WTC11 (cell line): ENCODE data around the gene THSD4. TPM values are rescaled to one million over a fixed set of nuclear protein-coding genes. Genes with fewer than 3 reads are reported as not detected.

ENCODE experiments used
- ATAC-seq: fragments of 200-7000 bp; cut with Tn5 transposase; 2 replicates; pipeline ENCODE4 v1.10.0; 2021; ENCODE audit warnings: mild to moderate bottlenecking, moderate library complexity
- CTCF ChIA-PET: fragments of 300-600 bp; sonication (Branson Sonifier 250); formaldehyde crosslinking; loops from one replicate; lab custom pipeline; 2021; ENCODE audit warnings: antibody characterized with exemption; lab: Charles Lee
- POLR2A ChIA-PET: fragments of 350-600 bp; sonication (Branson Sonifier 250); formaldehyde crosslinking; loops from one replicate; lab custom pipeline; 2021; ENCODE audit warnings: antibody characterized with exemption; lab: Charles Lee
- DNase-seq: peaks from one replicate; pipeline ENCODE4 v3.0.0; 2021; ENCODE audit warnings: low spot score
- H3K27ac Mint-ChIP-seq: 2 replicates; pipeline ENCODE4 v1.8.0; 2021; ENCODE audit warnings: mixed read lengths
- H3K27me3 Mint-ChIP-seq: 2 replicates; pipeline ENCODE4 v1.8.0; 2021; ENCODE audit warnings: low read depth, mild to moderate bottlenecking, moderate library complexity, mixed read lengths
- H3K36me3 Mint-ChIP-seq: 2 replicates; pipeline ENCODE4 v1.8.0; 2021; ENCODE audit warnings: mixed read lengths
- H3K4me1 Mint-ChIP-seq: 2 replicates; pipeline ENCODE4 v1.8.0; 2022; ENCODE audit warnings: mixed read lengths
- H3K4me3 Mint-ChIP-seq: 2 replicates; pipeline ENCODE4 v1.8.0; 2021; ENCODE audit warnings: mild to moderate bottlenecking, moderate library complexity, mixed read lengths
- H3K9me3 Mint-ChIP-seq: 2 replicates; pipeline ENCODE4 v1.8.0; 2021; ENCODE audit warnings: mixed read lengths
- AR ChIP-seq: fragments of 250-450 bp; sonication (Bioruptor Pico); IDR thresholded peaks from 2 replicates; pipeline ENCODE4 v1.9.0; 2021; ENCODE audit warnings: mild to moderate bottlenecking
- ATF6 ChIP-seq: sonication (generic); formaldehyde crosslinking; IDR thresholded peaks from 2 replicates; pipeline ENCODE4 v1.8.1; 2023; ENCODE audit warnings: mild to moderate bottlenecking, missing genetic modification reagents
- CDX4 ChIP-seq: fragments of 250-450 bp; sonication (Bioruptor Pico); IDR thresholded peaks from 2 replicates; pipeline ENCODE4 v1.9.0; 2021; ENCODE audit warnings: moderate library complexity, mild to moderate bottlenecking, inconsistent platforms, borderline replicate concordance
- ESRRA ChIP-seq: sonication (generic); formaldehyde crosslinking; IDR thresholded peaks from 2 replicates; pipeline ENCODE4 v1.8.1; 2022; ENCODE audit warnings: mild to moderate bottlenecking, missing genetic modification reagents, borderline replicate concordance
- FOXP1 ChIP-seq: sonication (generic); formaldehyde crosslinking; IDR thresholded peaks from 2 replicates; pipeline ENCODE4 v1.8.0; 2022; ENCODE audit warnings: missing genetic modification reagents, mild to moderate bottlenecking, moderate library complexity, borderline replicate concordance
- FOXP4 ChIP-seq: sonication (generic); formaldehyde crosslinking; IDR thresholded peaks from 2 replicates; pipeline ENCODE4 v1.8.0; 2022; ENCODE audit warnings: mild to moderate bottlenecking, missing genetic modification reagents
- MLX ChIP-seq: sonication (generic); formaldehyde crosslinking; IDR thresholded peaks from 2 replicates; pipeline ENCODE4 v1.8.1; 2023; ENCODE audit warnings: mild to moderate bottlenecking, missing genetic modification reagents, moderate library complexity
- MXD4 ChIP-seq: fragments of 250-450 bp; sonication (Bioruptor Pico); IDR thresholded peaks from 2 replicates; pipeline ENCODE4 v1.8.0; 2021; ENCODE audit warnings: mild to moderate bottlenecking, moderate library complexity, borderline replicate concordance
- NFATC4 ChIP-seq: fragments of 250-450 bp; sonication (Bioruptor Pico); IDR thresholded peaks from 2 replicates; pipeline ENCODE4 v1.9.0; 2021; ENCODE audit warnings: mild to moderate bottlenecking
- NFE2L1 ChIP-seq: sonication (generic); formaldehyde crosslinking; IDR thresholded peaks from 2 replicates; pipeline ENCODE4 v1.8.1; 2023; ENCODE audit warnings: missing genetic modification reagents
- NR3C1 ChIP-seq: sonication (generic); formaldehyde crosslinking; conservative IDR thresholded peaks from 2 replicates; pipeline ENCODE4 v1.8.1; 2023; ENCODE audit warnings: low read depth, mild to moderate bottlenecking, missing genetic modification reagents
- RELA ChIP-seq: sonication (generic); formaldehyde crosslinking; IDR thresholded peaks from 2 replicates; pipeline ENCODE4 v1.8.1; 2022; ENCODE audit warnings: missing genetic modification reagents, mild to moderate bottlenecking, borderline replicate concordance
- STAT6 ChIP-seq: sonication (generic); formaldehyde crosslinking; conservative IDR thresholded peaks from 2 replicates; pipeline ENCODE4 v1.8.1; 2023; ENCODE audit warnings: mild to moderate bottlenecking, low read depth, missing genetic modification reagents, moderate library complexity
- ZNF219 ChIP-seq: sonication (generic); formaldehyde crosslinking; IDR thresholded peaks from 2 replicates; pipeline ENCODE4 v1.8.0; 2023; ENCODE audit warnings: missing genetic modification reagents, mild to moderate bottlenecking, borderline replicate concordance
- ZNF317 ChIP-seq: sonication (generic); formaldehyde crosslinking; IDR thresholded peaks from 2 replicates; pipeline ENCODE4 v1.8.1; 2023; ENCODE audit warnings: low read depth, mild to moderate bottlenecking, moderate library complexity, missing genetic modification reagents, borderline replicate concordance
- ZNF396 ChIP-seq: fragments of 250-450 bp; sonication (Bioruptor Pico); IDR thresholded peaks from 2 replicates; pipeline ENCODE4 v1.8.0; 2021; ENCODE audit warnings: mild to moderate bottlenecking, moderate library complexity, borderline replicate concordance
- ZNF512 ChIP-seq: sonication (generic); formaldehyde crosslinking; IDR thresholded peaks from 2 replicates; pipeline ENCODE4 v1.8.1; 2022; ENCODE audit warnings: missing genetic modification reagents, borderline replicate concordance
- ZNF532 ChIP-seq: fragments of 250-450 bp; sonication (Bioruptor Pico); IDR thresholded peaks from 2 replicates; pipeline ENCODE4 v1.9.0; 2021; ENCODE audit warnings: mild to moderate bottlenecking, borderline replicate concordance
- total RNA-seq: library from RNA; stranded (reverse); gene quantifications from 3 replicates; pipeline ENCODE4 v1.2.3, GENCODE V29; 2021

The THSD4 gene
- total RNA-seq, 1 experiment from 2014 or later: 7.8 TPM

GRCh38 chr15:71568227-71568626 lies 453.0 kb downstream of the THSD4 start (continued):
- TF ChIP-seq AR: no peak
- TF ChIP-seq ZNF396 (CRISPR knock-in tag): no peak
- TF ChIP-seq RELA (CRISPR knock-in tag): no peak
- no peak for TF ChIP-seq FOXP4
- no peak for TF ChIP-seq MXD4
- TF ChIP-seq ZNF317 (CRISPR knock-in tag): no peak
- no peak for TF ChIP-seq ESRRA
- TF ChIP-seq ZNF219: no peak
- TF ChIP-seq STAT6 (CRISPR knock-in tag): no peak
- TF ChIP-seq ATF6: no peak
- TF ChIP-seq FOXP1 (CRISPR knock-in tag): no peak
- TF ChIP-seq, all 79 proteins: peak for 0

GRCh38 chr15:71570736-71571135 lies 455.5 kb downstream of the THSD4 start:
- CTCF ChIA-PET: interaction anchor here (1.1 kb wide), 1 partner anchor 13 kb away, joined by 3 read pairs; no protein-coding TSS in a partner anchor
- TF ChIP-seq MLX (CRISPR knock-in tag) (no peak), ZNF532 (no peak), NR3C1 (CRISPR knock-in tag) (no peak), CDX4 (CRISPR knock-in tag) (no peak), NFATC4 (CRISPR knock-in tag) (no peak), NFE2L1 (no peak), ZNF512 (CRISPR knock-in tag) (no peak)

More at GRCh38 chr15:71570736-71571135, 455.5 kb downstream of the THSD4 start:
- Mint-ChIP-seq H3K9me3 (no peaks in the 10 kb centered on the region; the same call in 1 of the 2 replicates), H3K27ac (no peak overlapping the region), H3K36me3 (no peaks in the 10 kb centered on the region), H3K4me3 (no peak overlapping the region), H3K4me1 (peaks cover 15% of the 10 kb centered on the region), H3K27me3 (no peaks in the 10 kb centered on the region)
- POLR2A ChIA-PET: no interaction called here
- ATAC-seq: no peak
- no peak for DNase-seq
